ENCODE data around the gene MLPH.

The MLPH gene

GRCh38 chr2:237486819-237487448 lies at the start of gene MLPH:
Gene MLPH (plus strand): TSS chr2:237487251. CDS start chr2:237493427, 6,176 bp downstream.
- DNase-seq (ENCODE audit: low read depth in 2 of 2): no peak

- no peak for DNase-seq (ENCODE audit: low read depth in 2 of 2)
Measured at GRCh38 chr2:237437566-237437965, 49.5 kb upstream of the MLPH start.

- no peak for DNase-seq (ENCODE audit: low read depth in 2 of 2)
Measured at GRCh38 chr2:237438080-237438940, 48.7 kb upstream of the MLPH start.

- DNase-seq (ENCODE audit: low read depth in 2 of 2): peak; percentile 37 to 55
Measured at GRCh38 chr2:237440819-237441281, 46.2 kb upstream of the MLPH start.

- no peak for DNase-seq (ENCODE audit: low read depth in 2 of 2)
Measured at GRCh38 chr2:237441605-237442274, 45.3 kb upstream of the MLPH start.

- no peak for DNase-seq (ENCODE audit: low read depth in 2 of 2)
Measured at GRCh38 chr2:237444071-237444470, 43.0 kb upstream of the MLPH start.

- no peak for DNase-seq (ENCODE audit: low read depth in 2 of 2)
Measured at GRCh38 chr2:237445611-237446337, 41.3 kb upstream of the MLPH start.

- no peak for DNase-seq (ENCODE audit: low read depth in 2 of 2)
Measured at GRCh38 chr2:237446338-237446665, 40.7 kb upstream of the MLPH start.

GRCh38 chr2:237447496-237447895 lies 39.6 kb upstream of the MLPH start:
- no peak for DNase-seq (ENCODE audit: low read depth in 2 of 2)

- DNase-seq (ENCODE audit: low read depth in 2 of 2): no peak
Measured at GRCh38 chr2:237448171-237448570, 38.9 kb upstream of the MLPH start.

- no peak for DNase-seq (ENCODE audit: low read depth in 2 of 2)
Measured at GRCh38 chr2:237448626-237449025, 38.4 kb upstream of the MLPH start.

- DNase-seq (ENCODE audit: low read depth in 2 of 2): no peak
Measured at GRCh38 chr2:237449193-237449881, 37.7 kb upstream of the MLPH start.

GRCh38 chr2:237450108-237450507 lies 36.9 kb upstream of the MLPH start:
- DNase-seq (ENCODE audit: low read depth in 2 of 2): no peak

GRCh38 chr2:237450583-237450982 lies 36.5 kb upstream of the MLPH start:
- no peak for DNase-seq (ENCODE audit: low read depth in 2 of 2)

GRCh38 chr2:237451643-237452469 lies 35.2 kb upstream of the MLPH start:
- DNase-seq (ENCODE audit: low read depth in 2 of 2): no peak

GRCh38 chr2:237452861-237453260 lies 34.2 kb upstream of the MLPH start:
- no peak for DNase-seq (ENCODE audit: low read depth in 2 of 2)

GRCh38 chr2:237453671-237454070 lies 33.4 kb upstream of the MLPH start:
- no peak for DNase-seq (ENCODE audit: low read depth in 2 of 2)

- no peak for DNase-seq (ENCODE audit: low read depth in 2 of 2)
Measured at GRCh38 chr2:237455764-237456163, 31.3 kb upstream of the MLPH start.

- DNase-seq (ENCODE audit: low read depth in 2 of 2): no peak
Measured at GRCh38 chr2:237456200-237456843, 30.7 kb upstream of the MLPH start.

GRCh38 chr2:237457388-237457941 lies 29.6 kb upstream of the MLPH start:
- DNase-seq (ENCODE audit: low read depth in 2 of 2): no peak
